Measurements from ENCODE around the gene TPRA1.

The TPRA1 gene

DNA sequence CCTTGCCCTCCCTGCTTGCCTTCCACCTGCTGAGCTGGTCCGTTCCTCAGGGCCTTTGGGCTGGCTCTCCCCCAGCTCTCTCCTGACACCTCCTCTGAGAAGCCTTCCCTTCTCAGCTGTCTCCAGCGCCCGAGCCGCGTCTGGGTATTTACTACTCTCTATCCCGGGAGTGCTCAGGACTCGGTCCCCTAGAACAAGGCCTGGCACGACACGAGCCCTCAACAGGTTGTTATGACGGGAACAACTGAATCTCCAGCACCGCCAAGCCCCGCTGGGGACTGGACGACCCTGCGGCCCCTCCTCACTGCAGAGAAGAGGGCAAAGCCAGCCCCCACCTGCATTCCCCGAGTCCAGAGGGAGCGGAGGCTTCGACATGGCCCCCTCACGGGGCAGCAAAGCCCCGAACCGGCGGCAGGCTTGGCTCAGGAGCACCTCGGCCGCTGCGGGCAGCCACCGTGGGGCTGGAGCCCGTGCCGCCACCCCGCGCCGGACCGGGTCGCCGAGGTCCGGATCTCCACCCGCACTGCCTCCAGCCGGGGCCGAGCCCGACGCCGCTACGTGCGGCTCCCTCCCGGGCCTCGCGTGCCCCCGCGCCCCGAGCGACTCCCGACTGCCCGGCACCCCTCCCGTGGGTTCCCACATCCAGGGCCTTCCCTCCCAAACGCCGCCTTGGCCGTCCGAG lies 792 bp downstream of the TPRA1 start:
- no peaks in the 10 kb centered on the region for H3K9me3 ChIP-seq (ENCODE audit: control insufficient read depth, insufficient read depth, low read length)
- H3K36me3 ChIP-seq (ENCODE audit: insufficient read depth, low read length), result no peaks in the 10 kb centered on the region
- peak overlapping the region; percentile 82 for H3K9ac ChIP-seq (ENCODE audit: low read depth, low read length)
- peaks cover 10% of the 10 kb centered on the region for H3K4me1 ChIP-seq (ENCODE audit: insufficient read depth, low read length)

- H3K9me3 ChIP-seq (ENCODE audit: control insufficient read depth, insufficient read depth, low read length), result no peaks in the 10 kb centered on the region
- no peaks in the 10 kb centered on the region for H3K36me3 ChIP-seq (ENCODE audit: insufficient read depth, low read length)
- peaks cover 10% of the 10 kb centered on the region for H3K4me1 ChIP-seq (ENCODE audit: insufficient read depth, low read length)
- H3K9ac ChIP-seq (ENCODE audit: low read depth, low read length), result peak overlapping the region; percentile 82; the same call in 1 of the 2 replicates
These were observed 1.5 kb downstream of the TPRA1 start for GRCh38 chr3:127588806-127589577.

- Histone ChIP-seq H3K36me3 (ENCODE audit: insufficient read depth, low read length) (no peaks in the 10 kb centered on the region), H3K9ac (ENCODE audit: low read depth, low read length) (no peak overlapping the region), H3K9me3 (ENCODE audit: control insufficient read depth, insufficient read depth, low read length) (no peaks in the 10 kb centered on the region), H3K4me1 (ENCODE audit: insufficient read depth, low read length) (peaks cover 10% of the 10 kb centered on the region)
These were observed 2.7 kb downstream of the TPRA1 start for GRCh38 chr3:127587876-127588275.

- H3K9ac ChIP-seq (ENCODE audit: low read depth, low read length), result no peak overlapping the region
- peaks cover 4% of the 10 kb centered on the region; the same call in 1 of the 2 replicates for H3K4me1 ChIP-seq (ENCODE audit: insufficient read depth, low read length)
- H3K36me3 ChIP-seq (ENCODE audit: insufficient read depth, low read length), result no peaks in the 10 kb centered on the region
- H3K9me3 ChIP-seq (ENCODE audit: control insufficient read depth, insufficient read depth, low read length), result no peaks in the 10 kb centered on the region
These were observed 4.6 kb downstream of the TPRA1 start for GRCh38 chr3:127585813-127586413.

- H3K9me3 ChIP-seq (ENCODE audit: control insufficient read depth, insufficient read depth, low read length), result no peaks in the 10 kb centered on the region
- no peaks in the 10 kb centered on the region for H3K36me3 ChIP-seq (ENCODE audit: insufficient read depth, low read length)
- peaks cover 4% of the 10 kb centered on the region; the same call in 1 of the 2 replicates for H3K4me1 ChIP-seq (ENCODE audit: insufficient read depth, low read length)
- no peak overlapping the region for H3K9ac ChIP-seq (ENCODE audit: low read depth, low read length)
These were observed 5.2 kb downstream of the TPRA1 start for GRCh38 chr3:127585163-127585812.

GRCh38 chr3:127584734-127585133 lies 5.8 kb downstream of the TPRA1 start:
- Histone ChIP-seq H3K4me1 (ENCODE audit: insufficient read depth, low read length) (peaks cover 4% of the 10 kb centered on the region; the same call in 1 of the 2 replicates), H3K36me3 (ENCODE audit: insufficient read depth, low read length) (no peaks in the 10 kb centered on the region; the same call in 1 of the 2 replicates), H3K9me3 (ENCODE audit: control insufficient read depth, insufficient read depth, low read length) (no peaks in the 10 kb centered on the region), H3K9ac (ENCODE audit: low read depth, low read length) (no peak overlapping the region)

DNA sequence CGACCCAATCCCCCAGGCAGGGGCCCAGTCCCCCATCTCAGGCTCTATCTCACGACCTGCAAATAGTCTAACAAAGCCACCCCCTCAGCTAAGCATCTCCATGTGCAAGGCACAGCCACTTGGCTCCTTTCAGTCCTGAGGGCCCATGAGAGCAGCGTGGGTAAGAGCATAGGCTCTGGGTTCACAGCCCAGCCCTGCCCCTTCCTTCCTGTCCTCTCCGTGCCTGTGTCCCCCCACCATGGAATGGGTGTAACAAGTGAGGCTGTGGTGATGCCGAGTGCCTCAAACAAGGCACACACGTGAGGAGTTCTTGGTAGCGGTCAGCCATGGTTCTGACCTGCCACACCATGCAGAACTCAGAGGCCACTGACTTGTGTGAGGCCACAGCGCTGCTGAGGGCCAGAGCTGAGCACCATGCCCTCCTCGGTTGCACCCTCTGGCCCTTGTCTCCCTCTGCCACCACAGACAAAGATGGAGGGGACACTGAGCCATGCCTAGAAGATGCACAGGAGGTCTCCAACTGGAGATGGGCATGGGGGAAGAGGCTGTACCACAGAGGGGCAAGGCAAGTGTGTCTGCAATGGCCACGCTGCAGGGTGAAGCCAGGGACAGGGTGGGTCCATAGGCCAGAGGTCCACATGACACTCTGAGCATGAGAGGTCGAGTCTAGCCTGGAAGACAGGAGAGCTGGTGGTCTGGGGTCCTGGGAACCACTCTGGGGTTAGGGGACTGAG lies 10.0 kb downstream of the TPRA1 start:
- Histone ChIP-seq H3K4me1 (ENCODE audit: insufficient read depth, low read length) (no peaks in the 10 kb centered on the region), H3K9ac (ENCODE audit: low read depth, low read length) (no peak overlapping the region), H3K9me3 (ENCODE audit: control insufficient read depth, insufficient read depth, low read length) (no peaks in the 10 kb centered on the region), H3K36me3 (ENCODE audit: insufficient read depth, low read length) (no peaks in the 10 kb centered on the region; the same call in 1 of the 2 replicates)

DNA sequence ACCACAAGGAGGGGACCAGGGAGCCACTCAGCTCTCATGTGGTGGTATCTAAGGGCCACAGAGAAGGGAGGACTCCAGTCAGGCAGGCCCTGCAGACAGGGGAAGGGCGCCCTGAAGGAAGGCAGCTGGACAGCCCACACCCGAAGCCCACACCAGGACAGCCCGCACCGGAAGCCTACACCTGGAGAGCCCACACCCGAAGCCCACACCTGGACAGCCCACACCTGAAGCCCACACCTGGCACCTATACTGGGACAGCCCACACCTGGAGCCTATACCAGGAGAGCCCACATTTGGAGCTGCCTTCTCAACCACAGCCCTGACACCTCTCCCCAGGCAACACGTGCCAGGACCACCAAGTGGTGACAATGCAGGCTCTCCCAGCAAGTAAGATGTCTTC lies 11.7 kb downstream of the TPRA1 start:
- no peaks in the 10 kb centered on the region; the same call in none of the 2 replicates for H3K36me3 ChIP-seq (ENCODE audit: insufficient read depth, low read length)
- H3K9ac ChIP-seq (ENCODE audit: low read depth, low read length), result no peak overlapping the region
- H3K4me1 ChIP-seq (ENCODE audit: insufficient read depth, low read length), result no peaks in the 10 kb centered on the region
- H3K9me3 ChIP-seq (ENCODE audit: control insufficient read depth, insufficient read depth, low read length), result no peaks in the 10 kb centered on the region

DNA sequence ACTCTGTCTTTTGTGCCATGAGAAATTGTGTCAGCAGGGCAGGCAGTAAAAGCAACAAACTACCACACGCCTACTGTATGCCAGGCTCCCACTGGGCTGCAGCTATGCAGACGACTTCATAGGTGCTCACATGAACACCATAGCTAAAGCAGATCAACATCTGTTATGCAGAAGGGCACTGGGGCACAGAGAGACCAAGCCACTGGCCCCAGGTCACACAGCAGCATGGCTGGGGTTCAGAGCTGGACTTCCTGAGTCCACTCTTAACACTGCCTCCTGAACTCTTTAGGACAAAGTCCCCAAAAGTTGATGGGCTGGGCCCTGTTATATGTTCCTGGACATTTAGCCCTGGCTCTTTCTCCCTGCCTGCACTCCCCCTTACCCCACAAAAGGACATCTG lies 12.4 kb downstream of the TPRA1 start:
- no peaks in the 10 kb centered on the region; the same call in none of the 2 replicates for H3K36me3 ChIP-seq (ENCODE audit: insufficient read depth, low read length)
- no peaks in the 10 kb centered on the region for H3K4me1 ChIP-seq (ENCODE audit: insufficient read depth, low read length)
- no peaks in the 10 kb centered on the region for H3K9me3 ChIP-seq (ENCODE audit: control insufficient read depth, insufficient read depth, low read length)
- no peak overlapping the region for H3K9ac ChIP-seq (ENCODE audit: low read depth, low read length)

- Histone ChIP-seq H3K9me3 (ENCODE audit: control insufficient read depth, insufficient read depth, low read length) (no peaks in the 10 kb centered on the region), H3K9ac (ENCODE audit: low read depth, low read length) (no peak overlapping the region), H3K36me3 (ENCODE audit: insufficient read depth, low read length) (no peaks in the 10 kb centered on the region; the same call in none of the 2 replicates), H3K4me1 (ENCODE audit: insufficient read depth, low read length) (no peaks in the 10 kb centered on the region)
These were observed 13.1 kb downstream of the TPRA1 start for GRCh38 chr3:127577448-127577847.

- H3K9ac ChIP-seq (ENCODE audit: low read depth, low read length), result no peak overlapping the region
- no peaks in the 10 kb centered on the region for H3K9me3 ChIP-seq (ENCODE audit: control insufficient read depth, insufficient read depth, low read length)
- no peaks in the 10 kb centered on the region for H3K4me1 ChIP-seq (ENCODE audit: insufficient read depth, low read length)
- no peaks in the 10 kb centered on the region; the same call in none of the 2 replicates for H3K36me3 ChIP-seq (ENCODE audit: insufficient read depth, low read length)
These were observed 15.4 kb downstream of the TPRA1 start for GRCh38 chr3:127574880-127575878.

DNA sequence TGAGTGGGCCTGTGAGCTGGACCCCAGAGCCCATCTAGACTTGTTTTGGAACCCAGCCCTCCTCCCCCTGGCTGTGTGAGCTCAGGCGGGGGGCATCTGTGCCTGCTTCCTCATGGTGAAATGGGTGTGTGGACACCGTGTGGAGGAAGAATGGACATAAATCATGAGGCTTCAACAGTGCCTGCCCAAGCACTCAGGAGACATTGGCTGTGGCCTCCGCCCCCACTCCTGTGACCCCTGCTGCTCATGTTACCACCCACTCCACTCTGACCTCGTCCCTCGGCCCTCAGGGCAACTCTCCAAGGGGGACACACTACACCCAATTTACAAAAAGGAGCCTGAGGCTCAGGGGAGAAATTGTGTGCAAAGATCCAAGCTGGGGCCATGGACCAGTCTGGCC lies 16.6 kb downstream of the TPRA1 start:
- no peaks in the 10 kb centered on the region for H3K9me3 ChIP-seq (ENCODE audit: control insufficient read depth, insufficient read depth, low read length)
- H3K4me1 ChIP-seq (ENCODE audit: insufficient read depth, low read length), result no peaks in the 10 kb centered on the region
- H3K9ac ChIP-seq (ENCODE audit: low read depth, low read length), result no peak overlapping the region
- no peaks in the 10 kb centered on the region; the same call in 1 of the 2 replicates for H3K36me3 ChIP-seq (ENCODE audit: insufficient read depth, low read length)

- H3K36me3 ChIP-seq (ENCODE audit: insufficient read depth, low read length), result no peaks in the 10 kb centered on the region; the same call in 1 of the 2 replicates
- no peaks in the 10 kb centered on the region for H3K4me1 ChIP-seq (ENCODE audit: insufficient read depth, low read length)
- H3K9me3 ChIP-seq (ENCODE audit: control insufficient read depth, insufficient read depth, low read length), result no peaks in the 10 kb centered on the region
- no peak overlapping the region for H3K9ac ChIP-seq (ENCODE audit: low read depth, low read length)
These were observed 17.1 kb downstream of the TPRA1 start for GRCh38 chr3:127573401-127573800.

Measured in ES-I3 (cell line).